Measurements from ENCODE around the gene RILP. TPM values are rescaled to one million over a fixed set of nuclear protein-coding genes. Genes with fewer than 3 reads are reported as not detected.

RILP gene
- total and polyA plus RNA-seq, 12 donors, result 47.5 to 152 (median 63.2) TPM

GRCh38 chr17:1617620-1618174, 32.0 kb downstream of the RILP start:
- Histone ChIP-seq H3K9me3 (no peaks in the 10 kb centered on the region), H3K27ac (peak overlapping the region in 5 of 10 donors; percentile 4 to 66 (median 58)), H3K4me1 (peaks cover 0 to 28% (median 12%) of the 10 kb centered on the region in 9 donors), H3K27me3 (no peaks in the 10 kb centered on the region), H3K36me3 (peaks cover 0 to 64% (median 0%) of the 10 kb centered on the region in 9 donors), H3K4me3 (peak overlapping the region in 1 of 10 donors; percentile 11)
- peak in 1 of 2 donors; percentile 48 for DNase-seq
- intact Hi-C loops (cut with DNase I), result loop anchor here in 1 of 10 donors (5.0 kb wide), 1 partner anchor 35 kb away; no protein-coding TSS in a partner anchor
- 55 to 58% methylated on average over 20 of the region's 20 CpGs for WGBS, 2 donors
- peak in 2 of 9 donors; percentile 12 to 20 for TF ChIP-seq CTCF (IDR thresholded peaks at IDR 0.05)
- peak; percentile 42 to 88 (median 76) for ATAC-seq

- intact Hi-C loops (cut with DNase I), result loop anchor here in 1 of 10 donors (5.0 kb wide), 1 partner anchor 34 kb away; no protein-coding TSS in a partner anchor
- ATAC-seq (no peak), DNase-seq (no peak)
- 87% methylated on average over 13 of the region's 13 CpGs for WGBS, 2 donors
- no peaks in the 10 kb centered on the region for H3K9me3 ChIP-seq
- H3K27ac ChIP-seq, result no peak overlapping the region
- H3K27me3 ChIP-seq, result no peaks in the 10 kb centered on the region
- H3K4me1 ChIP-seq, result peaks cover 0 to 43% (median 18%) of the 10 kb centered on the region in 9 donors
- H3K36me3 ChIP-seq, result peaks cover 0 to 64% (median 0%) of the 10 kb centered on the region in 9 donors
- no peak for TF ChIP-seq CTCF (IDR thresholded peaks at IDR 0.05)
- H3K4me3 ChIP-seq, result no peak overlapping the region
Measured at GRCh38 chr17:1616101-1616500, 33.6 kb downstream of the RILP start.

- peak in 4 of 8 donors; percentile 32 to 40 (median 34) for ATAC-seq
- Histone ChIP-seq H3K4me1 (peaks cover 0 to 50% (median 9%) of the 10 kb centered on the region in 9 donors), H3K27me3 (no peaks in the 10 kb centered on the region), H3K4me3 (no peak overlapping the region), H3K9me3 (no peaks in the 10 kb centered on the region), H3K36me3 (peaks cover 0 to 72% (median 0%) of the 10 kb centered on the region in 9 donors), H3K27ac (peak overlapping the region in 4 of 10 donors; percentile 7 to 78 (median 24))
- intact Hi-C loops (cut with DNase I), result no loop called here
- no peak for TF ChIP-seq CTCF (IDR thresholded peaks at IDR 0.05)
- no peak for DNase-seq
- WGBS, 2 donors, result 51 to 63% methylated on average over 16 of the region's 16 CpGs
Measured at GRCh38 chr17:1612400-1612799, 37.3 kb downstream of the RILP start.

GRCh38 chr17:1611715-1612114, 38.0 kb downstream of the RILP start:
- WGBS, 2 donors, result 83 to 86% methylated on average over 10 of the region's 10 CpGs
- no peak for TF ChIP-seq CTCF (IDR thresholded peaks at IDR 0.05)
- Histone ChIP-seq H3K4me3 (no peak overlapping the region), H3K4me1 (peaks cover 0 to 50% (median 8%) of the 10 kb centered on the region in 9 donors), H3K27ac (peak overlapping the region in 2 of 10 donors; percentile 7 to 78), H3K27me3 (no peaks in the 10 kb centered on the region), H3K9me3 (no peaks in the 10 kb centered on the region), H3K36me3 (peaks cover 0 to 65% (median 0%) of the 10 kb centered on the region in 9 donors)
- intact Hi-C loops (cut with DNase I), result no loop called here
- ATAC-seq, result peak in 5 of 8 donors; percentile 26 to 50 (median 43)
- DNase-seq, result no peak
